ENCODE measurements around the gene CAP2. TPM values are rescaled to one million over a fixed set of nuclear protein-coding genes. Genes with fewer than 3 reads are reported as not detected.

The CAP2 gene
- total and polyA plus RNA-seq, 12 donors, result 1.3 to 21.9 (median 11.9) TPM

DNA sequence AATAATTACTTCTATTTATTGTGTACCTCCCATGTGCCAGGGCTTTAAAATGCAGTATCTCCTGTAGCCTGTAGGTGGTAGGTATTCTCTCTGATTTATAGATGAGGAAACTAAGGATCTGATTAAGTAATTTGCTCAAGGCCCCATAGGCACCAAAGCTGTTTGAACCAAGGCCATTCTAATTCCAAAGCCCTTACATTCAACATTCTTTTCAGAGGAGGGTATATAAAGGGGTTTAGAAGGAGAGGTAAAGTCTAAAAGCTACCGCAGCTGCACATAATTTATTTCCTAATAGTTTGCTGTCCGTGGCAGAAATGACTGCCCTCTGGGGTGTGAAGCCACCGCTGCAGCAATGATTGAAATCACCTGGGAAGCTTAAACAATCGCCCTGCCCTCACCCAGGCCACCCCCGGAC lies 111.7 kb downstream of the CAP2 start:
- TF ChIP-seq POLR2A (IDR thresholded peaks at IDR 0.05) (no peak), CTCF (IDR thresholded peaks at IDR 0.05) (no peak)
- H3K4me3 ChIP-seq, result no peak overlapping the region
- intact Hi-C loops (cut with DNase I), result no loop called here
- H3K27me3 ChIP-seq, result no peaks in the 10 kb centered on the region
- H3K9me3 ChIP-seq (replicated peaks in 1 of 3), result no peaks in the 10 kb centered on the region
- H3K27ac ChIP-seq, result no peak overlapping the region
- 63 to 88% (median 74%) methylated on average over 5 of the region's 5 CpGs for WGBS, 4 donors
- H3K4me1 ChIP-seq (replicated peaks in 1 of 2), result no peaks in the 10 kb centered on the region
- no peak for DNase-seq
- no peaks in the 10 kb centered on the region for H3K36me3 ChIP-seq (replicated peaks in 1 of 2)

DNA sequence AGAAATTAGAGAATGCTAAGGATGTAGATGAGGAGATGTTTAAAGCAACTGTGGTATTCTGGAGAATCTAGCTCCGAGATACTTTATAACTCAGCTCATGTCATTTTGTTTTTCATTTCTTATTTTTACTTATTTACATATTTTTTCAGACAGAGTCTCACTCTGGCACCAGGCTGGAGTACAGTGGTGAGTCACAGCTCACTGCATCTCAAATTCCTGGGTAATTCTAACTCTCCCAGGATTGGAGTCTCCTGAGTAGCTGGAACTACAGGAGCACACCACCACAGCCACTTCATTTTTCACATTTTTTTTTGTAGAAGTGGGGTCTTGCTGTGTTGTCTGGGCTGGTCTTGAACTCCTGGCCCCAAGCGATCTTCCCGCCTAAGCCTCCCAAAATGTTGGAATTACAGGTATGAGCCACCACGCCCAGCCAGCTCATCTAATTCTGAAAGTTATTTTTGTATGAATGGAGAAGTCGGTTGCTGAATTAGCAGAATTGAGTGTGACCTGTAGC lies 112.4 kb downstream of the CAP2 start:
- no peaks in the 10 kb centered on the region for H3K4me1 ChIP-seq (replicated peaks in 1 of 2)
- DNase-seq, result no peak
- H3K27ac ChIP-seq, result no peak overlapping the region
- no peaks in the 10 kb centered on the region for H3K36me3 ChIP-seq (replicated peaks in 1 of 2)
- H3K4me3 ChIP-seq, result no peak overlapping the region
- WGBS, 4 donors, result 91 to 95% (median 94%) methylated on average over 5 of the region's 5 CpGs
- H3K27me3 ChIP-seq, result no peaks in the 10 kb centered on the region
- no peak for TF ChIP-seq CTCF (IDR thresholded peaks at IDR 0.05)
- TF ChIP-seq POLR2A (IDR thresholded peaks at IDR 0.05), result no peak
- H3K9me3 ChIP-seq (replicated peaks in 1 of 3), result no peaks in the 10 kb centered on the region
- intact Hi-C loops (cut with DNase I), result no loop called here

GRCh38 chr6:17506531-17506930 lies 113.1 kb downstream of the CAP2 start:
- Histone ChIP-seq H3K4me3 (no peak overlapping the region), H3K36me3 (replicated peaks in 1 of 2) (no peaks in the 10 kb centered on the region), H3K27ac (no peak overlapping the region), H3K27me3 (no peaks in the 10 kb centered on the region), H3K4me1 (replicated peaks in 1 of 2) (no peaks in the 10 kb centered on the region), H3K9me3 (replicated peaks in 1 of 3) (no peaks in the 10 kb centered on the region)
- 95 to 98% (median 97%) methylated on average over 6 of the region's 6 CpGs for WGBS, 4 donors
- TF ChIP-seq POLR2A (IDR thresholded peaks at IDR 0.05), result no peak
- no peak for TF ChIP-seq CTCF (IDR thresholded peaks at IDR 0.05)
- no peak for DNase-seq
- intact Hi-C loops (cut with DNase I), result no loop called here

- no peak for TF ChIP-seq POLR2A (IDR thresholded peaks at IDR 0.05)
- TF ChIP-seq CTCF (IDR thresholded peaks at IDR 0.05), result no peak
- no peaks in the 10 kb centered on the region for H3K27me3 ChIP-seq
- H3K27ac ChIP-seq, result no peak overlapping the region
- no peaks in the 10 kb centered on the region for H3K36me3 ChIP-seq (replicated peaks in 1 of 2)
- H3K4me3 ChIP-seq, result no peak overlapping the region
- DNase-seq, result no peak
- H3K4me1 ChIP-seq (replicated peaks in 1 of 2), result no peaks in the 10 kb centered on the region
- intact Hi-C loops (cut with DNase I), result no loop called here
- 92 to 95% (median 93%) methylated on average over 12 of the region's 12 CpGs for WGBS, 4 donors
- no peaks in the 10 kb centered on the region for H3K9me3 ChIP-seq (replicated peaks in 1 of 3)
Measured at GRCh38 chr6:17506962-17507361, 113.6 kb downstream of the CAP2 start.
